Suprapubic skin (tissue), 4 donors: ENCODE data around the gene SORCS3. TPM values are rescaled to one million over a fixed set of nuclear protein-coding genes. Genes with fewer than 3 reads are reported as not detected.

ENCODE experiments used
- DNase-seq, 2 donors: peaks; one replicate each; pipeline ENCODE4 v3.0.0-alpha.2; 2019; ENCODE audit warnings: low spot score in 2 of 2
- H3K27ac ChIP-seq: fragments of 200-600 bp; sonication (generic); one replicate; pipeline ENCODE4 v1.5.1; 2019
- H3K27me3 ChIP-seq: fragments of 200-600 bp; sonication (generic); one replicate; pipeline ENCODE4 v1.5.1; 2019
- H3K36me3 ChIP-seq: fragments of 200-600 bp; sonication (generic); one replicate; pipeline ENCODE4 v1.5.1; 2019
- H3K4me1 ChIP-seq: fragments of 200-600 bp; sonication (generic); one replicate; pipeline ENCODE4 v1.5.1; 2019
- H3K4me3 ChIP-seq: fragments of 200-600 bp; sonication (generic); one replicate; pipeline ENCODE4 v1.5.1; 2019; ENCODE audit warnings: mild to moderate bottlenecking
- H3K9me3 ChIP-seq: fragments of 200-600 bp; sonication (generic); one replicate; pipeline ENCODE4 v1.5.1; 2019
- CTCF ChIP-seq, 2 donors: fragments of 200-600 bp in 1 of 2; fragments of 450-650 bp in 1 of 2; sonication (generic) in 1 of 2; IDR thresholded peaks; one replicate each; pipeline ENCODE4 v1.5.1; 2016 to 2019; ENCODE audit warnings: antibody characterized with exemption in 2 of 2, mild to moderate bottlenecking in 1 of 2, moderate library complexity in 1 of 2
- EP300 ChIP-seq: sonication (generic); formaldehyde crosslinking; IDR thresholded peaks from one replicate; pipeline ENCODE4 v1.6.1; 2017; ENCODE audit warnings: antibody characterized with exemption
- POLR2A ChIP-seq, 2 donors: fragments of 450-650 bp; IDR thresholded peaks; one replicate each; pipeline ENCODE4 v1.6.1; 2017; ENCODE audit warnings: antibody characterized with exemption in 2 of 2, mild to moderate bottlenecking in 2 of 2, moderate library complexity in 2 of 2
- POLR2AphosphoS5 ChIP-seq, 3 donors: sonication (generic); formaldehyde crosslinking; IDR thresholded peaks; one replicate each; pipeline ENCODE4 v1.6.1; 2017; ENCODE audit warnings: antibody characterized with exemption in 3 of 3
- WGBS: methylation state at CpG from one replicate; pipeline ENCODE4 v1.1.5; 2018; 5-methylcytosine and 5-hydroxymethylcytosine counted together
- total RNA-seq, 4 donors: library from RNA; depleted of rRNA; stranded (reverse); fragments of >200 nt; gene quantifications; one replicate each; pipeline ENCODE4 v1.1.0, GENCODE V29; 2016

SORCS3 gene
- total RNA-seq, 4 donors from 2014 or later: 0.16 to 0.19 (median 0.18) TPM

- Histone ChIP-seq H3K27me3 (peaks cover 6% of the 10 kb centered on the region), H3K27ac (no peak overlapping the region), H3K4me1 (no peaks in the 10 kb centered on the region), H3K9me3 (no peaks in the 10 kb centered on the region), H3K4me3 (no peak overlapping the region), H3K36me3 (no peaks in the 10 kb centered on the region)
- no peak for DNase-seq
- TF ChIP-seq EP300: no peak
- no peak for TF ChIP-seq CTCF (IDR thresholded peaks at IDR 0.05)
- no peak for TF ChIP-seq POLR2AphosphoS5 (IDR thresholded peaks at IDR 0.05)
- TF ChIP-seq POLR2A (IDR thresholded peaks at IDR 0.05): no peak
- WGBS: 75% methylated on average over 4 of the region's 4 CpGs
These were observed 24.1 kb downstream of the SORCS3 start for GRCh38 chr10:104665174-104665573.

GRCh38 chr10:104666106-104666505, 25.0 kb downstream of the SORCS3 start:
- Histone ChIP-seq H3K36me3 (no peaks in the 10 kb centered on the region), H3K27ac (no peak overlapping the region), H3K27me3 (peaks cover 6% of the 10 kb centered on the region), H3K4me3 (no peak overlapping the region), H3K4me1 (no peaks in the 10 kb centered on the region), H3K9me3 (no peaks in the 10 kb centered on the region)
- DNase-seq: no peak
- WGBS: 73% methylated on average over 5 of the region's 5 CpGs
- TF ChIP-seq POLR2AphosphoS5 (IDR thresholded peaks at IDR 0.05): no peak
- TF ChIP-seq EP300: no peak
- no peak for TF ChIP-seq CTCF (IDR thresholded peaks at IDR 0.05)
- no peak for TF ChIP-seq POLR2A (IDR thresholded peaks at IDR 0.05)

GRCh38 chr10:104676874-104677273, 35.8 kb downstream of the SORCS3 start:
- WGBS: 75% methylated on average over 1 of the region's 1 CpG
- Histone ChIP-seq H3K4me3 (no peak overlapping the region), H3K27me3 (peaks cover 10% of the 10 kb centered on the region), H3K27ac (no peak overlapping the region), H3K4me1 (peaks cover 6% of the 10 kb centered on the region), H3K9me3 (no peaks in the 10 kb centered on the region), H3K36me3 (no peaks in the 10 kb centered on the region)
- DNase-seq: no peak
- TF ChIP-seq EP300 (no peak), CTCF (IDR thresholded peaks at IDR 0.05) (no peak), POLR2AphosphoS5 (IDR thresholded peaks at IDR 0.05) (no peak), POLR2A (IDR thresholded peaks at IDR 0.05) (no peak)

- DNase-seq: no peak
These were observed 37.6 kb downstream of the SORCS3 start for GRCh38 chr10:104678658-104679057.

More at GRCh38 chr10:104678658-104679057, 37.6 kb downstream of the SORCS3 start:
- TF ChIP-seq CTCF (IDR thresholded peaks at IDR 0.05) (no peak), POLR2A (IDR thresholded peaks at IDR 0.05) (no peak), EP300 (no peak), POLR2AphosphoS5 (IDR thresholded peaks at IDR 0.05) (no peak)
- Histone ChIP-seq H3K27me3 (peaks cover 13% of the 10 kb centered on the region), H3K4me3 (no peak overlapping the region), H3K27ac (no peak overlapping the region), H3K4me1 (peaks cover 6% of the 10 kb centered on the region), H3K36me3 (no peaks in the 10 kb centered on the region), H3K9me3 (no peaks in the 10 kb centered on the region)
